ENCODE data around the gene CEACAM21.

Gene CEACAM21

GRCh38 chr19:41587101-41587837 lies 11.3 kb downstream of the CEACAM21 start:
- Mint-ChIP-seq H3K27ac (no peak overlapping the region), H3K9me3 (peaks cover 5% of the 10 kb centered on the region), H3K36me3 (peaks cover 47% of the 10 kb centered on the region), H3K4me3 (no peak overlapping the region), H3K27me3 (peaks cover 13% of the 10 kb centered on the region), H3K4me1 (no peaks in the 10 kb centered on the region)
- no peak for ATAC-seq

DNA sequence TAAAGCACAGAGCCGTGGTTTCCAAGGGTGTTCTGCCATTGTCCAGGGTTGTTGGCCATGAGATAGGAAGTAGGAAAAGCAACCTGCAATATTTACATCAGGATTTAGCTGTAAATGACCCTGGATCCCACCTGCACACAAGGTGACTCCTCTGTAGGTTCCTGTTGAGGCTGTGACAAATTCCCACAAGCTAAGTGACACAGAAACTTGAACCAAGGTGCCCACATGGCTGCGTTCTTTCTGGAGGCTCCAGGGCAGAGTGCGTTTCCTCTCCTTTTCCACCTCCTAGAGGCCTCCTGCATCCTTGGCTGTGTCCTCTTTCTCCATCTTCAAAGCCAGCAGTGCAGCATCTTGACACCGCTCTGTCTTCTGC lies 11.9 kb downstream of the CEACAM21 start:
- no peak overlapping the region for H3K4me3 Mint-ChIP-seq
- H3K4me1 Mint-ChIP-seq: no peaks in the 10 kb centered on the region
- peaks cover 19% of the 10 kb centered on the region for H3K27me3 Mint-ChIP-seq
- H3K9me3 Mint-ChIP-seq: peaks cover 3% of the 10 kb centered on the region
- ATAC-seq: no peak
- no peak overlapping the region for H3K27ac Mint-ChIP-seq
- H3K36me3 Mint-ChIP-seq: peaks cover 41% of the 10 kb centered on the region

DNA sequence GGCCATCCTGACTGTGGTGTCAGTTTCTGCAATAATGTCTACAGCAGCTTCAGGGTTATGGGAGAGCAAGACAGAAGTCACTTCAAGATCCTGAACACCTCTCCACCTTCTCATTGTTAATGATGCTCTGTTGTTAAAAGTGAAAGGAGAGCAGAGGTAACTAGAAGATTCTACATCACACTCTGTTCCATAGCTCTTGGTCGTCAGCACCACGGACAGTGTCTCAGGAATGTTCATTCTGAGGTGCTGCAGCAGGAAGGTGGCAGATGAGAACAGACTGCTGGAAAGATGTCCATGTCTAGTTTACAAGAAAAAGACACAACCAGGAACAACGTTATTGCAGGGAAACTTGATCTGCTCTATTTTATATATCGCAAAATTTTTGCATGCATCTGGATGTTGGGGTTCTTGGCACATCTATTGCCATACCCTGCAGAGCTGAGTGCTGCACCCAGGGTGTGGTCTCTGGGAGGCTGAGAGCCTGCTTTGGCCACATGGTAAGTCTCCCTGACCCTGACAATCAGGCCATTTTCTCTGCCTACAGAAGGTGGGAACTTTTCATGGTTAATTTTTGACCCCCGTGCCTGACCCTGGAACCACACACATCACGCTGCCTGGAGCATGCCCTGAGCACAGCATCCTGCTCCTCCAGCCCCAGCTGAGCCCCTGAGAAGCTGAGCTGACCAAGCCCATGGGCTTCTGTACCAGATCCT lies 12.7 kb downstream of the CEACAM21 start:
- Mint-ChIP-seq H3K27me3 (peaks cover 24% of the 10 kb centered on the region), H3K9me3 (no peaks in the 10 kb centered on the region), H3K4me1 (no peaks in the 10 kb centered on the region), H3K4me3 (no peak overlapping the region), H3K36me3 (peaks cover 33% of the 10 kb centered on the region), H3K27ac (no peak overlapping the region)
- no peak for ATAC-seq

DNA sequence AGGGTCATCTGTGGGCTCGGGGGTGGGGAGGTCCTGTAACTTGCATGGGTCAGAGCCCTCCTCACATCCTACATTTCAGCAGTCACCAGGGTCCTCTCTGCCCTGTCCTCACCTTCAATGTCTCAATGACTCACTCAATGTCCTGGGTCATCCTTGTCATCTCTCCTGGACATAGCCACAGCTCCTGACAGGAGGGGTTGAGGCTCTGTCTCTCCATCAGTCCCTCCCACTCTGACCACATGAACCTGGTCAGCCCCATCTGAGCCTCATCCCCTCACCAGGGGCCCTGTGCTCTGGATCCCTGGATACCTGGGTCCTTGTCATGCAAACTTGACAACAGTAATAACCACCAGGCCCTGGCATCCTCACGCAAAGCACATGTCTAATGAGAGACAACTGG lies 13.4 kb downstream of the CEACAM21 start:
- Mint-ChIP-seq H3K4me3 (no peak overlapping the region), H3K36me3 (peaks cover 26% of the 10 kb centered on the region), H3K9me3 (no peaks in the 10 kb centered on the region), H3K4me1 (no peaks in the 10 kb centered on the region), H3K27ac (no peak overlapping the region), H3K27me3 (peaks cover 24% of the 10 kb centered on the region)
- ATAC-seq: no peak

- H3K4me3 Mint-ChIP-seq: no peak overlapping the region
- H3K27me3 Mint-ChIP-seq: peaks cover 24% of the 10 kb centered on the region
- no peak overlapping the region for H3K27ac Mint-ChIP-seq
- peaks cover 11% of the 10 kb centered on the region for H3K4me1 Mint-ChIP-seq
- H3K36me3 Mint-ChIP-seq: peaks cover 10% of the 10 kb centered on the region
- no peaks in the 10 kb centered on the region for H3K9me3 Mint-ChIP-seq
- ATAC-seq: no peak
Measured at GRCh38 chr19:41590936-41591335, 15.0 kb downstream of the CEACAM21 start.

DNA sequence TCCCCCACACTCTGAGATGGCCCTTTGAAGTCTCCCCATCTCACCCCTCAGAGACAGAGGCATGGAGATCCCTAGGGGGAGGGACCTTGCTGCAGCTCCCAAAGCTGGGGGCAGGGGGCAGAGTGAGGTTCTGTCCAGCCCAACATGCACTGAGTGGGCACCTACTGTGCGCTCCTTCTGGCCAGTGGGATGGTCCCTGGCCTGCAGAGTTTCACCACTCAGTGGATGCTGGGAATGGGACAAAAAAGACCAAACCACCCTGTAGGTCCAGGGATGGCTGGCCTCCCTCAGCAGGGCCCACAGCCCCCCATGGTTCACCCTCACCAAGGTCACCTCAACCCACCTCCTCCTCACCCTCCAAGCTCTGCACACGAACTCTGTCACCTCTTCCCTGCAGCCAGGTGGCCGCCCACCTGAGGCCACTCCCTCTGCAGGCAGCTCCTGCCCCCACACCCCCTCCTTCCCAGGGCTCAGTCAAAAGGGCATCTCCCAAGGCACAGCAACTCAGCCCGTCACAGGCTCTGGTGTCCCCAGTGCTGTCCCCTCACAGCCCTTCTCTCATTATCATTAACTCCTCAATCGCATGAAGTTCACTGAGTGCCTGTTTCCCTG lies 16.1 kb downstream of the CEACAM21 start:
- H3K36me3 Mint-ChIP-seq: peaks cover 6% of the 10 kb centered on the region
- peaks cover 12% of the 10 kb centered on the region for H3K4me1 Mint-ChIP-seq
- H3K27ac Mint-ChIP-seq: no peak overlapping the region
- H3K4me3 Mint-ChIP-seq: no peak overlapping the region
- peaks cover 24% of the 10 kb centered on the region for H3K27me3 Mint-ChIP-seq
- no peaks in the 10 kb centered on the region for H3K9me3 Mint-ChIP-seq
- ATAC-seq: no peak

- Mint-ChIP-seq H3K4me1 (peaks cover 19% of the 10 kb centered on the region), H3K27ac (no peak overlapping the region), H3K4me3 (no peak overlapping the region), H3K9me3 (no peaks in the 10 kb centered on the region), H3K36me3 (no peaks in the 10 kb centered on the region), H3K27me3 (peaks cover 22% of the 10 kb centered on the region)
- ATAC-seq: peak; percentile 89
Measured at GRCh38 chr19:41595258-41595889, 19.4 kb downstream of the CEACAM21 start.

DNA sequence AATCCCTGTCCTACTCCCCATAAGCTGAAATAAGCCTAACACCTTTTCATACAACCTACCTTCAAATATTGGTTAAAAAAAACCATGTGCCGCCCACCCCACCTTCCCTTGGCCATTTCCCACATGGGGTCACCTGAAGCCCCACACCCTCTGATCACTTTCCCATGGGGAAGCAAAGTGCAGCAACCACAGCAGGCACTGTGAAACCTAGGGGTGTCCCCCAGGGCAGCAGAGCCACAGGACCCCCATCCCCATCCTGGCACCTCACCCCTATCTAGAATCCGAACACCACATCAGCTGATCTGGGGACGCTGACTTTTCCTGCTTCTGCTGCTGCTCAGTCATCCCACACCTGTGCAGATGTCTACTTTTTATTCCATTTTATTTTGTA lies 19.9 kb downstream of the CEACAM21 start:
- H3K4me1 Mint-ChIP-seq: peaks cover 19% of the 10 kb centered on the region
- H3K27ac Mint-ChIP-seq: no peak overlapping the region
- no peaks in the 10 kb centered on the region for H3K9me3 Mint-ChIP-seq
- ATAC-seq: no peak
- no peak overlapping the region for H3K4me3 Mint-ChIP-seq
- H3K27me3 Mint-ChIP-seq: peaks cover 17% of the 10 kb centered on the region
- no peaks in the 10 kb centered on the region for H3K36me3 Mint-ChIP-seq

- peak overlapping the region; percentile 33 for H3K27ac Mint-ChIP-seq
- H3K27me3 Mint-ChIP-seq: peaks cover 8% of the 10 kb centered on the region
- H3K4me1 Mint-ChIP-seq: peaks cover 19% of the 10 kb centered on the region
- peak overlapping the region; percentile 68 for H3K4me3 Mint-ChIP-seq
- no peaks in the 10 kb centered on the region for H3K9me3 Mint-ChIP-seq
- H3K36me3 Mint-ChIP-seq: no peaks in the 10 kb centered on the region
- ATAC-seq: peak; percentile 91
Measured at GRCh38 chr19:41597600-41598041, 21.7 kb downstream of the CEACAM21 start.

DNA sequence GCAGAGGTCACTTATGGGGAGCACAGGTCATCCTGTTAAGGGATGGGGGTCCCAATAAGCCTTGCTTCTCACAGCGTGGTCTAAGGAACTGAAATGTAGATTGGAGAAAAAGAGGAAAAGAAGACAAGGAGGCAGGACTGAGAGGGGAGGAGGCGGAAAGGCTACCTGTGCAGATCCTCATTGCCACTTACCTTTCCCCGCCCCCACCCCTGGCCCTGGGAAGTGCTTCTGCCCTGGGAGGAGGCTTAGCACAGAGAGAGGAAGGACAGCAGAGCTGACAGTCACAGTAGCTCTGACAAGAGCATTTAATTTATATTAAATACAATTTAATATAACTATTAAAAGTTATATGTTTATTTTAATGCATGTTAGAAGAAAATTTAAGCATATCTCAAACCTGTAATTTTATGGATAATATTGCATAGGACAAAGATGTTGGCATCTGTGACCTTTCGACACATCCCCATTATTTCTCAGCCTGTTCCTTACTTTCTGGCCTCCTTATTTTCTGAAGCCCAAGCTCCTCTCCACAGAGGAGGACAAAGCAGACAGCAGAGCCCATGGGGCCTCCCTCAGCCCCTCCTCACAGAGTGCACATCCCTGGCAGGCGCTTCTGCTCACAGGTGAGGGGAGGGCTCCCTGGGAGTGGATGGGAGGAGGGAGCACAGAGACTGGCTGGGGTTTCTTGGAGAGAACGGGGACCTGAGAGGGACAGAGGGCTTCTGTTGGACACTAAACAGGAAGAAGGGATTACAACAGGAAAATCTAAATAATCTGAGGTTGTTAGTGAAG lies 23.4 kb downstream of the CEACAM21 start:
- Mint-ChIP-seq H3K27ac (no peak overlapping the region), H3K36me3 (no peaks in the 10 kb centered on the region), H3K9me3 (no peaks in the 10 kb centered on the region), H3K4me3 (no peak overlapping the region), H3K4me1 (peaks cover 19% of the 10 kb centered on the region), H3K27me3 (no peaks in the 10 kb centered on the region)
- no peak for ATAC-seq

GRCh38 chr19:41601771-41602170 lies 25.8 kb downstream of the CEACAM21 start:
- Mint-ChIP-seq H3K9me3 (no peaks in the 10 kb centered on the region), H3K36me3 (no peaks in the 10 kb centered on the region), H3K27ac (no peak overlapping the region), H3K27me3 (no peaks in the 10 kb centered on the region), H3K4me1 (peaks cover 6% of the 10 kb centered on the region), H3K4me3 (no peak overlapping the region)
- no peak for ATAC-seq

GRCh38 chr19:41604831-41605230 lies 28.9 kb downstream of the CEACAM21 start:
- no peak for ATAC-seq
- Mint-ChIP-seq H3K27ac (no peak overlapping the region), H3K36me3 (no peaks in the 10 kb centered on the region), H3K4me3 (no peak overlapping the region), H3K27me3 (peaks cover 5% of the 10 kb centered on the region), H3K9me3 (no peaks in the 10 kb centered on the region), H3K4me1 (no peaks in the 10 kb centered on the region)

DNA sequence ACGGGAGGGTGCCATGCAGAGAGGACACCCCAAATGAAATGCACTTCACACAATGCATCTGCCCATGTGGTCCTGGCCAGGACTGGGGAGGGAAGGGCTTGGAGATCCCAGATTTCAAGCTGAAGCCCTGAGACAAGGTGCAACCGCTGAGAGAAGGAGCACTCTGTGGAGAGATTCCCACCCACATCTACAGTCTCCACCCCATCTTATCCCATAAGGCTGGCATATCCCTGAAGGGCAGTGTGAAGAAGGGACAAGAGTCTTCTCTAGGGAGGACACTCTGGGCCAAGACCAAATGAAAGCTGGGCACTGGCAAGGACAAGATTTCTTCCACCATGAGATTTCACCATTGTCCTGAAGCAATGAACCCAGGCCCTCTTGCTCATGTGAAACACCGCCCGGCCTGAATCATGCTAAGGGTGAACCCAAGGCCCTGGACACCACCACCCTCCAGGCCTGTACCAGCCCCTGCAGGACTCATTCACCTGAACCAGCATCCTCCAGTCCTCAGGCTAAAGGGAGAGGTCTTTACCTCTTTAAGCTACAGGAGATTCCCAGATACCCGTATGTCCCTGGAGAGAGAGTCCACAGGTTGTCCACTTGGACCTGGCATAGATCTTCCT lies 30.4 kb downstream of the CEACAM21 start:
- Mint-ChIP-seq H3K27ac (no peak overlapping the region), H3K36me3 (no peaks in the 10 kb centered on the region), H3K27me3 (peaks cover 11% of the 10 kb centered on the region), H3K4me1 (no peaks in the 10 kb centered on the region), H3K4me3 (no peak overlapping the region), H3K9me3 (no peaks in the 10 kb centered on the region)
- no peak for ATAC-seq

- H3K9me3 Mint-ChIP-seq: no peaks in the 10 kb centered on the region
- H3K36me3 Mint-ChIP-seq: no peaks in the 10 kb centered on the region
- no peaks in the 10 kb centered on the region for H3K4me1 Mint-ChIP-seq
- H3K27ac Mint-ChIP-seq: no peak overlapping the region
- ATAC-seq: no peak
- H3K27me3 Mint-ChIP-seq: peaks cover 18% of the 10 kb centered on the region
- H3K4me3 Mint-ChIP-seq: no peak overlapping the region
Measured at GRCh38 chr19:41607668-41608067, 31.7 kb downstream of the CEACAM21 start.

Measured in stimulated activated memory B cell treated with anti-CD40 and anti-IgM and Interleukin-4, amounts not matched to agents 10 μg/mL and 1 μg/mL and 100 μg/mL, for 72 hours (primary cell).